HG03108 (cell line): ENCODE results near the gene MRPL52.
A peak's percentile ranks its signal among the peaks of the same experiment; 100 is the strongest.
"Not testable (repeated sequence)": the region's sequence is repeated elsewhere in the genome, so short reads cannot be mapped to it uniquely, and the experiment has no call there.

Experiments
- ATAC-seq: cut with Tn5 transposase; IDR thresholded peaks from one replicate; pipeline ENCODE4 v1.9.1; 2021; ENCODE audit warnings: moderate library complexity; ENCODE audit not compliant: unreplicated experiment

The MRPL52 gene

DNA sequence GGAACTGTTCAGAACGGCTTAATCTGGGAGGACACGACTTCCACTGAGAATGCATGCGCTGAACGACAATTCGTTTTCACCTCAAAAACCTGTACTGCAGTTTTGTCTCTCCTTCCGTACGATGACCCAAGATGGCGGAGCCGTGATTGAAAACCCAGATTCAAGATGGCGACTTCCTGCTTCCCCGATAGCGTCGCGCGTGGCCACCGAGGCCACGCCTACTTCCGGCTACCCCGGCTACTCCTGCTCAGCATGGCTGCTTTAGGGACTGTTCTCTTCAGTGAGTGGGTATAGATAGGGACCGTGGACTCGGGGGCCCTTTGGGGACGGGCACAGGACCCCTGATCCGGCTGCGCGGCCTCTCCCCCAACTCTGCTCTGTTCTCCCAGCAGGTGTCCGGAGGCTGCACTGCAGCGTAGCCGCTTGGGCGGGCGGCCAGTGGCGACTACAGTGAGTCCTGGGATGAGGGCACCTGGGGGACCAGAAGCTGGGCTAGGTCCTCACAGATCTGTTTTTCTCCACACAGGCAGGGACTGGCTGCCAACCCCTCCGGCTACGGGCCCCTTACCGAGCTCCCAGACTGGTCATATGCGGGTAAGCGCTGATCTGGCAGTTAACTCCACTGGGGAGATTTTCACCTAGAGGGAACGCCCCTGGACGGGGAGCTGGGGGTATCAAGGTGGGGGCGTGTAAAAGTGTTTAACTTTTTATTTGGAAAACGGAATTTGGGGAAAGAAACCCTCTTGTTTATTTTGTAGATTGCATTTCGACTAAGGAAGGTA lies at the start of gene MRPL52:
TSS of gene MRPL52 (plus strand) at position 227 of the 782 bp plus-strand sequence. CDS start at position 253, 26 bp downstream.
- ATAC-seq: peak; percentile 77

- no peak for ATAC-seq
Measured at GRCh38 chr14:22780105-22780679, 49.5 kb upstream of the MRPL52 start.

DNA sequence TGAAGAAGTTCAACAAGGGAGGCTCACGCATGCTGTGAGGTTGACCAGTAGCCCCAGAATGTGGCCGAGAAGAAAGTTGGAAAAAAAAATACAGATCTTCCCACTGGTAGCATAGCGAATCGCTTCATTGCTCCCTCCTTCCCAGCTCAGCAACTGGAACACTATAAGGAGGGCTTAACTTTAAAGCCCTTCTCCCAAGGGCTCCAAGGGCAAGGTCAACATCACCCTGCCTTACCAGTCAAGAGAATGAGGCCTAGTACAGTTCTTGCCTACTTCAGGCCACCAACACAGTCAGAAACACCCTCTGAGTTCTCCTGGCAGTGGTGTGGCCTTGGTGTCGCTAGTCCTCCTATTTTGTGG lies 48.8 kb upstream of the MRPL52 start:
- ATAC-seq: no peak

- ATAC-seq: no peak
Measured at GRCh38 chr14:22781301-22781991, 48.2 kb upstream of the MRPL52 start.

DNA sequence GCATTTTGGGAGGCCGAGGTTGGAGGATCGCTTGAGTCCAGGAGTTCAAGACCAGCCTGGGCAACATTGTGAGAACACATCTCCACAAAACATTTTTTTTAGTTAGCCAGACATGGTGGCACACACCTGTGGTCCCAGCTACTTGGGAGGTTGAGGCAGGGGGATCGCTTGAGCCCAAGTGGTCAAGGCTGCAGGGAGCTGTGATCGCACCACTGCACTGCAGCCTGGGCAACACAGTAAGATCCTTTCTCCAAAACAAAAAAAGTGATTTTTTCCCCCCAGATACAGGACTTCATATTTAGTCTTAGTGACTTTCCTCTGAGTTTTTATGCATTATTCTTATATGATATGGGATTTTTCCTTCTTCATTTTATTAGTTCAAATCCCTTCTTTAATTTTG lies 43.0 kb upstream of the MRPL52 start:
- ATAC-seq: no peak

DNA sequence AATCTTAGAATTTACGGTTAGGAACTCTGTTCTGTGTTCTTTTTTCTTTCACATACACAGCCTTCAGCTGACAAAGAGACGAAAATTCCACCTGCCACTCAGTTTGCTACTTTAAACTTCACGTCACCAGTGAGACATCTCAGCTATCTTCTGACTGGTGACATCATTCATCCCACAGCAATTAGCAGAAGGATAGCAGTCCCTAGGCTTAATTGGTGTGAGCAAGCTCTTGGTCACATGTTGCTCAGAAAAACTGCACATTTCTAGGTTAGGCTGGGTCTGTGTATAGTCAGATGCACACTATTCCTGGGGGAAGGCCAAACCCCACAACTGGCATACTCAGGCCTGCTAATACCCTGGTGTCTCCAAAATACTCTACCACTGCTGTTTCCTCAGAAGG lies 38.4 kb upstream of the MRPL52 start:
- ATAC-seq: no peak

- ATAC-seq: no peak
Measured at GRCh38 chr14:22792158-22792557, 37.5 kb upstream of the MRPL52 start.

GRCh38 chr14:22793550-22793949 lies 36.1 kb upstream of the MRPL52 start:
- ATAC-seq: not testable (repeated sequence)

- no peak for ATAC-seq
Measured at GRCh38 chr14:22793976-22794375, 35.7 kb upstream of the MRPL52 start.

GRCh38 chr14:22794551-22794951 lies 35.1 kb upstream of the MRPL52 start:
- ATAC-seq: no peak

DNA sequence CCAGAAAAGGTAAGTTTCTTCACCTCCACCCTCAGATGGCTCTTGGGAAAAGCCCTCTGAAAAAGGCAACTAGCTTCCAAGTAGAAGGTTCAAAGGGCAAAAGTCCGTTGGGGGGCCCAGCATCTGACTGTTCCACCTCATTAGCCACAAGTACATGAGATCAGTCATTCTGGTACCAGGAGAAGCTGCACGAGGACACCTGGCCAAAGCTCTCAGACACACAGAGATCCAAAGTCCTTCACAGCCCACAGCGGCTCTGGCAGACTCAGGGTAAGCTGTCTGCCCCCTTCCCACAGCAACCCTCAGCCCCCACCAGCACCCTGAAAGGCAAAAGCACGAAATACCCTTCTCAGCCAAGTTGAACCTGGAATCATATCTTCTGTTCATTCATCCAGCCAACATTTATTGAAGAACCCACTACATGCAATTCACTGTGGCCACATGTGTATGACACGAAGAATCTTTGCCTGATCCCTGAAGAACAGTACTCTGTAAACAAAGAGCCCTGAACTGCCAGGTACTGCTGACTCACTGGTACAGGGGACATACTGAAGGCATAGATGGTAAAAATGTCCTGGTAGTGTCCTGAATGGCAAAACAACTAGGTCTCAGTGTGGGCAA lies 33.5 kb upstream of the MRPL52 start:
- ATAC-seq: peak; percentile 63

- ATAC-seq: no peak
Measured at GRCh38 chr14:22797017-22797917, 32.4 kb upstream of the MRPL52 start.

GRCh38 chr14:22798528-22798927 lies 31.2 kb upstream of the MRPL52 start:
- ATAC-seq: no peak

- ATAC-seq: no peak
Measured at GRCh38 chr14:22800346-22800745, 29.3 kb upstream of the MRPL52 start.

DNA sequence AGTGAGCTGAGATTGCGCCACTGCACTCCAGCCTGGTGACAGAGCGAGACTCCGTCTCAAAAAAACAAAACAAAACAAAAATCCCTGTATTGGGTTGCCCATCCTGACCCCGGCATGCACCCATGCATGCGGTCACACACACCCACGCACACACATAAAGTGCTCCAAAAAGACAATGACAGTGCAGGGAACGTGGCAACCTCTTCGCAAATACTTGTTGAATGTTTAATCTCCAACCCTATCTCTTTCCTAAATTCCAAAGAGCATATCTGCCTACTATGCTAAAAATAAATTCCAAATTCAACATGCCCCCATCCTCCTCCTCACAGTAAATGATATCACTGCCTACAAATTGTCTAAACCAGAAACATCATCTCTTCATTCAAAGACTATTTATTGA lies 28.0 kb upstream of the MRPL52 start:
- ATAC-seq: no peak

DNA sequence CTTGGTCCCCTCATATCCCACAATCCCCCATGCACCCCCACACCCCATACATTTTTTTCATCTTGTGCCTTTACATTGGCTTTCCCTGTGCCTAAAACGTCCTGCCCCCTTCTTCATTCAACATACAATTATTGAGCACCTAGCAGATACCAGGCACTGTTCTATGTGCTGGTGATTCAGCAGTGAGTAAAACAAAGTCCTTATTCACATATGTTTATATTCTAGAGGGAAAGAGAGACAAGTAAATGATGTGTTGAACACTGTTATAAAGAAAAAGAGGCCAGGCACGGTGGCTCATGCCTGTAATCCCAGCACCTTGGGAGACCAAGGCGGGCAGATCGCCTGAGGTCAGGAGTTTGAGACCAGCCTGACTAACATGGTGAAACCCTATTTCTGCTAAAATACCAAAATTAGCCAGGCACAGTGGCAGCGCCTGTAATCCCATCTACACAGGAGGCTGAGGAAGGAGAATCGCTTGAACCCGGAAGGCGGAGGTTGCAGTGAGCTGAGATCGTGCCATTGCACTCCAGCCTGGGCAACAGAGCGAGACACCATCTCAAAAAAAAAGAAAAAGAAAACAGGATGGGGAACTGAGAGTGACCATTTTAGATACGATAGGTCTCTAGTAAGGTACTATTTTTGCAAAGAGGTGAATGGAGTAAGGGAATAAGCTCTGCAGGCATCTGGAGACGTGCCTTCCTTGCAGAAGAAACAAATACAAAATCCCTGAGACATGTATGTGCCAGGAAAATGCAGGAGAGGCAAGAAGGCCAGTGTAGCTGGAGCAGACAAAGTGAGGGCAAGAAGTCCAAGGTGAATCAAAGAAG lies 26.6 kb upstream of the MRPL52 start:
- no peak for ATAC-seq

DNA sequence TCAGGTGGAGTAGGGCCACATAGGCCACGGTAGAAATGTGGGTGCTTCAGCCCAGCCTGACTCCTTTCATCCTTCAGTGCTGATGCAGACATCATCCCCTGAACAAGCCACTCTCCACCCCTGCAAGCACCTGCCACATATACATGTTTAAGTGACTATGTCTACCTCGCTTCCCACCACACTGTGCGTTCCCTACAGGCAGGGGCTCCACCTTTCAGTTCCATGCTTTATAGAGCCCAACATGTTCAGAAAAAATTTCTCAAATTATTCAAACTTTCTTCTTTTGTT lies 26.1 kb upstream of the MRPL52 start:
- no peak for ATAC-seq

GRCh38 chr14:22805235-22805634 lies 24.5 kb upstream of the MRPL52 start:
- ATAC-seq: not testable (repeated sequence)

DNA sequence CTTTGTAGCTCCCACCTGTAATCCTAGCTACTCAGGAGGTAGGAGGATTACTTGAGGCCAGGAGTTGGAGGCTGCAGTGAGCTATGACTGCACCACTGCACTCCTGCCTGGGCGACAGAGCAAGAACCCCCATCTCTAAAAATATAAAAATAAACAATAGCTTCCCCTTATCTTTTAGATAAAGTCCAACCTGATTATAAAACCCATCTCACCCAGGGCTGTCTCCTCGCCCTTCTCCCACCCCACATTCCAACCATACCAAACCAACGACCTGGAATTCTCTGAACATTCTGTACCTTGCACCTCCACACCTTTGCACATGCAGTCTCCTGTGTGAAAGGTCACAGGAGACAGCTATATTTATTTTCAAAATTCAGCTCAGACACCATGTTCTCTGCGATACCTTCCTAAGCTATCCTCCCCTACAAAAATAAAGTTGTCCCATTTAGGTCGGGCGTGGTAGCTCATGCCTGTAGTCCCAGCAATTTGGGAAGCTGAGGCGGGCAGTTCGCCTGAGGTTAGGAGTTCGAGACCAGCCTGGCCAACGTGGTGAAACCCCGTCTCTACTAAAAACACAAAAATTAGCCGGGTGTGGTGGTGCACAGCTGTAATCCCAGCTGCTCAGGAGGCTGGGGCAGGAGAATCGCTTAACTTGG lies 22.1 kb upstream of the MRPL52 start:
- no peak for ATAC-seq
